HG02610 (cell line): Measurements from ENCODE around the gene C1QTNF1.

ENCODE experiments used
- ATAC-seq: cut with Tn5 transposase; IDR thresholded peaks from one replicate; pipeline ENCODE4 v1.9.1; 2021; ENCODE audit warnings: mild to moderate bottlenecking, moderate library complexity; ENCODE audit not compliant: unreplicated experiment

Gene C1QTNF1

GRCh38 chr17:78992542-78993212, 31.3 kb upstream of the C1QTNF1 start:
- ATAC-seq: no peak

DNA sequence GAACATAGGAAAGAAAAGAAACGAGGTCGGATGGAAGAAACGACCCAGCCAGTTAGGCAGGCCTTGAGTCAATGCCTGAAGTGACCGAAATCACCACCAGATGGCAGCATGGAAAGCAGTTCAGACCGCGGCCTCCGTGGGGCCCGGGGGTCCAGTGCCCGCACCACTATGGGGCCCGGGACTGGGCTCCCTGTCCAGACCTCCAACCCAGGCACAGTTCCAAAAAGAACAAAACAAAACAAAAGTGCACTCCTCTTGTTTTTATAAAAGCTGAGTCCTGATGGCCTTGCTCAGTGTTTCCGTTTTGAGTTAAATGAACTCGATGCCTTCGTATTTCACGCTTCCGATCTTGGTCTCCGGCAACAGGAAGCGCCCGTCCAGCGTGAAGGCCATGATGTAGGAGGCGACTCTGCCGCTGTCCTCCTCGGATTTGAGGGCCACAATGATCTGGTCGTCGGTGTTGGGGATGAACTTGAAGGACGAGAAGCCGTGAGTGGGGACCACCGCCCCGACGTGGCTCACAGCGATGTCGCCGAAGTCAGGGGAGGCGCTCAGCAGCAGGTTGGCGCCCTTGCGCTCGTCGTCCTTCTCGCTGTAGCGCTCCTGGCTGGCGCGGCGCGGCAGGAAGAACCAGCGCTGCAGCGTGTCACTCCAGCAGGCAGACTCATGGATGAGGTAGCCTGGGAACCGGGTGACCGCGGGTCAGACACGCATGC, 30.6 kb upstream of the C1QTNF1 start:
- no peak for ATAC-seq

GRCh38 chr17:78993981-78994671, 29.8 kb upstream of the C1QTNF1 start:
- ATAC-seq: no peak

DNA sequence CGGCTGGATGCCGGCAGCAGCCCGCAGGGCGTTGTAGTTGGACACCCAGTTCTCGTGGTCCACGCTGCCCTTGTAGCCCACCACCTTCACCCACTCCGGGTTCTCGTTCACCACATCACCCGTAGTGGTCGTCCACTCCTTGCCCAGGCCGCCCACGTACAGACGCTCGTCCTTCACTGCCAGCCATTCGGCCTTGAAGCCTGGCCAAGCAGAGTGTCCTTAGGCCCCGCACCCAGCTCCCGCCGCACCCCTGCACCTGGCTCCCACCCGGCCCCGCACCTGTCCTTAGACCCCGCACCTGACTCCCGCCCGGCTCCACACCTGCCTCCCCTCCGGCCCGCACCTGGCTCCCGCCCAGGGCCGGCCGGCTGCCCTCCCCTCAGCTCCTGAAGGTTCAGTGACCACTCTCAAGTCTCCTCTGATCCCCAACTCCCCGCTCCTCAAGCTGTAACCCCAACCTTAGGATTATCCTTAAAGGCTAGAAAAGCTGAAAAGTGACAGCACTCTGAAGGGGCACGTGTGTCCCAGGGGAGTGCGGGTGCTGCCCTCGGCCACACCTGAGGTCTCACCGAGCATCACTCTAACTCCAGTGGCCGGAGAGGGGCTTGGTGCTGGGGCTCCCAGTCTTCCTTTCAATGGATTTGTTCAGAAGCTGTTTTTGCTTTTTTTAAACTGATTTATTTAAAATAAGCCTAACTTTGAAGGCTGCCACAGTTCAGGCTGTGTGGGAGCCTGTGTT, 28.8 kb upstream of the C1QTNF1 start:
- no peak for ATAC-seq

DNA sequence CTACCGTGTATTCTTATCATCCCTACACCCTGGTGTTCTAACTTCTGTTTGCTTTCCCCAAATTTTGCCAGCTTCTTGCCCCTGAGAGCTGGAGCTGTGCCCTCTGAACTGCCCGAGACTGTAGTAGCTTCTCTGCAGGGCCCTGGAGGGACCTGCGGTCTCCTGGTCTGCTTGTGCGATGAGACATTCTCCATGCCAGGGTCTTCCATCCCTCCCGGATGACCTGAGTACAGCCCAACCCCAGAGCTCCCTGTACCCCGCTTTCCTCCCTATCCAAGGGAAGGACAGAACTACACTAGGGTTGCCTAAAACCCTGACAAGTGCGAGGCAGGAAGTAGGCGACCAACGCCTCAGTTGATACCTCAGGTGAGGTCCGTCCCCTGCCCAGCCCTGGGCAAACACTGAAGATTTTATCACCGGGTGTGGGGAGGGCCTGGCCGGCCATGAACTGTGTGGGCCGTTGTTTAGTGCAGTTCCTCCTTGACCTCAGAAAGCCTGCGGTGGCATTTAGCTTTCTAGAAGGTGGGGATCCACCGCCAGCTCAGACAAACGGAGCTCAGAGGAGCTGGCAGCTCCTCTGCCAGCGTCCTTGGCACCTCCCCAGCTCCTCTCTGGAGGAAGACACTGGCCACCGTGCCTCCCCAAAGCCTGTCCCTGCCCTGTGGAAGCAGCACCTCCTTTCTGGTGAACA, 28.1 kb upstream of the C1QTNF1 start:
- no peak for ATAC-seq

DNA sequence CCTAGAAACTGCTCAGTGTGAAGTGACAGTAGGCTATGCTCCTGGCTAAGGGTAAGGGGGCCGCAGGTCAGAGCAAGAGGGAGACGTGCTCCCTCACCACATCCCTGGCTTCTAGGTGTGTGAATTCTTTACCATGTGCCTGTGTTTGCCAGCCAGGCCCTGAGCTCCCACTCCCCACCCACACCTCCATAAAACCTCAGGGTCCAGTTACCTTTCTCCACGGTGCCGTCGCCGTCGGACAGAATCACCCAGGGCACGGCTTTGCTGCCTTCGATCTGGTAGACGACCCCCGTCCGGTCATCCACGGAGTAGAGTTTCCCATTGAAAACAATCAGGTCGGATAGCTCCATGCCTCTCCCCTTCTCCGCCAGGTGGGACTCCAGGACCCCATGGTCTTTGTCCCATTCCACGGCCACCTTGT, 27.2 kb upstream of the C1QTNF1 start:
- no peak for ATAC-seq

GRCh38 chr17:78997231-78997741, 26.7 kb upstream of the C1QTNF1 start:
- ATAC-seq: no peak

DNA sequence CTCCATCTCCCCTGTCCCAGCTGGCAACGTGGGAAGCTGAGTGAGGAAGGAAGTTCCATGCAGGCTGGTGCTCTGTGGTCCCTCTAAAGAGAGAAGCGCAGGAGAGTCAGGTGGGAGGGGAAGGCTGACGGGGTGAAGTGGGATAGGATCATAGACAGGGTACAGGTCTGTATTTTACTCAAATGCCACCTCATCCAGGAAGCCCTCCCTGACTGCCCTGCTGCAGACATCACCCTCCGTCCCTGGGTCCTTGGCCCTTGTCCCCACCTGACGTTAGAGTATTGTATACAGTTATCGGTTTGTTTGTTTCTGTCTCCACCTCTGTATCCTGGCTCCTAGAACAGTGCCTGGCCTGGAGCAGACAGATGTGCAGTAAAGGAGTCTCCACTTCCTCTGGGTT, 26.1 kb upstream of the C1QTNF1 start:
- ATAC-seq: no peak

GRCh38 chr17:78998311-78999055, 25.5 kb upstream of the C1QTNF1 start:
- ATAC-seq: no peak

DNA sequence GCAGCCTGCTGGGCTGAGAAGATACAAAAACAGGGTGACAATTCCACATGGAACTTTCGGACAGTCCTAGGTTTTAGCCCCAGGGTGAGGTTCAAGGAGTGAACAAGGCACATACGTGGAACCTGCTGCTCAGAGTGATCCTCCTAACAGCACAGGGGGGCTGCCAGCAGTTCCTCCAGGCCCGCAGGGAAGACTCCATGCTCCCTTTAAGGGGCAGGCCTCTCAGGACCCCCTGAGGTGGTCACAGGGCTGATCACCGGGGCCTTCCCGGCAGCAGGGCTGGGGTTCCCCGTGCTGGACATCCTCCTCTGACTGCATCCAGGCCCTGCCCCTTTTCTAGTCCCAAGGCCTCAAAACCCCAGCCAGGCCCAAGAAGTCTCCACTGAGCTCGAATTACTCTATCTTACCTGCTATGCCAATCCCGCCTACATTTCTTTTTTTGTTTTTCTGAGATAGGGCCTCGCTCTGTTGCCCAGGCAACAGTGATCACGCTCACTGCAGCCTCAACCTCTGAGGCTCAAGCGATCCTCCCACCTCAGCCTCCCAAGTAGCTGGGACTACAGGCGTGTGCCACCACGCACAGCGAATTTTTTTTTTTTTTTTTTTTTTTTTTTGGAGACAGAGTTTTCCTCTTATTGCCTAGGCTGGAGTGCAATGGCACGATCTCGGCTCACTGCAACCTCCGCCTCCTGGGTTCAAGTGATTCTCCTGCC, 24.8 kb upstream of the C1QTNF1 start:
- no peak for ATAC-seq

- ATAC-seq: no peak
Measured at GRCh38 chr17:78999947-79000395, 24.0 kb upstream of the C1QTNF1 start.

DNA sequence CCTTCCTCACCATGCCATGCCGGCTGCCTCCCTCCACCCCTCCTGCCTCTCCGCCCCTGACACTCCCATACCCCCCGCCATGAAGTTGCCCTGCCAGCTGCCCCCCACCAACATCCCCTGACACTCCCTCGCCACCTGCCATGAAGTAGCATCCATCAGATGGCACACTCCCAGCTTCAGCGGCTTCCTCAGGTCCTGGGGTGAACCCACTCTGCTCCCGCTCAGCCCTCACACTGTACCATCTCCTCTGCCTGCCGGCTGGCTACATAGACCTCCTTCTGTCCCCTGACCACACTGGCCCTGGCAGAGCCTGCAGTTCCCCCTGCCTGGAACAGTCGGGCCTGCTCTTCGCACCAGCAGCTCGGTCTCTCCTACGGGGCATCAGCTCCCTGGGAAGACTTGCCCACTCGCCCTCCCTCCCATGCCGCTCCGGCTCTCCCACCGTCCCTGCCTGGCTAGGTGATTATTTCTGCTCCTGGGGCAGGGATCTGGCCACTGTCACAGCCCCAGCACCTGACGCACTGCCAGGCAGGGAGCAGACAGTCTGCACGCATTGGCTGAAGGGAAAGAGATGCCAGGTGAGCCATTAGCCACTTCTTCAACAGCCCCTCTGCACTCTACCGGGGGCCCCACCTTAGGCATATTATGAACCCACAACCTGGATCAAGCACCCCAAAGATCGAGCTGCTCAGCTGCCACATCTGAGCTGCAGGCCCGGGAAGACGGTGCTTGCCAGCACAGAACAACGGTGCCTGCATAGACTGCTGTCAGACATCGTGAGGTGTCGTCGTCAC, 23.4 kb upstream of the C1QTNF1 start:
- ATAC-seq: no peak

GRCh38 chr17:79001190-79002020, 22.6 kb upstream of the C1QTNF1 start:
- ATAC-seq: no peak

DNA sequence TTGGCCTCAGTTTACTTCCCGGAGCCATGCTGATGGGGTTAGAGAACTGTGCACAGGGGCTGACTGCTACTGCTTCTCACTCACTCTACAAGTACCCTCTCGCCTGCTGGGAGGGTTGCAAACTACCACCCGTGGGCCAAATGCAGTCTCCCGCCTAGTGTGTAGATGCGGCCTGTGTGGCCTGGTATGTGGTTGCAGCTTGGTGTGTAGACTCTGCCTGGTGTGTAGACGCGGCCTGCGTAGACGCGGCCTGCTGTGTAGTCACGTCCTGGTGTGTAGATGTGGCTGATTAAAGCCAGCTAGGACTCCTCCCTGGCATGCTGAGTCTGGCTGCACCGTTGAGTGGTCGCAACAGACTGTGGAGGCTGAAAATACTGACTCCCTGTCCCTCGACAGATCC, 21.7 kb upstream of the C1QTNF1 start:
- no peak for ATAC-seq

DNA sequence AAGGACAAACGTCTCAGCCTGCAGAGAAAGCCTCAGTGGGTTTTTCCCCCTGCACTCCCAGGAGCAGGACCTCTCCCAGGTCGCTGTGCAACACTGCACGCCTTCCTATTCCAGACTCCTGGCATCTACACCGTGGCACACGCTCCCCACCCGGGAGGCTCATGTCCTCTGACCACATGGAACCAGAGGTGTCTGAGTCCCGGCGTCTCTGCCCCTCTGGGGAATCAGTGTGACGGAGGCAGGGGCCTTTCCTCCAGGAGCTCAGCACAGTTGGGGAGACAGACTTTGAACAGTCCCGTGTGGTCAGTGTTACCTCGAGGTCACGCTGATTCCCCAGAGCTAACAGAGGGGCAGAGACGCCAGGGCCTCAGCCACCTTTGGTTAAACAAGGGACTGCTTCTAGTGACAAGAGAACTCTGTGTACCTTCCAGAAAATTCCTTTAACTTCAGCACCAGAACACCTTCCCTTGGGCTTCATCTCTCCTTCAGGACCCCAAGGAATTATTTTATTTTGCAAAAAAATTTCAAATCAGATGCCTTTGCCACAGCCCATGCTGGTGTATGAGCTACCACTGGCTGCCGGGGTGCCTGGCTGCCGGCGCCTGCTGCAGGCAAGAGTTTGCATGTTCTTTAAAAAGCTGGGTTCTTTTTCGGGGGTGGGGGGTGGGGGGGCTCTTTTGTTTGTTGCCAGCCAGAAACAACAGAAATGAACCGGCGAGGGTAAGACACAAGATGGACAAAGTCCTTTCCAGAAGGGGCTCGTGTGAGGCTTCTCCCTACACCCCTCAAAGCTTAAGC, 21.0 kb upstream of the C1QTNF1 start:
- no peak for ATAC-seq

DNA sequence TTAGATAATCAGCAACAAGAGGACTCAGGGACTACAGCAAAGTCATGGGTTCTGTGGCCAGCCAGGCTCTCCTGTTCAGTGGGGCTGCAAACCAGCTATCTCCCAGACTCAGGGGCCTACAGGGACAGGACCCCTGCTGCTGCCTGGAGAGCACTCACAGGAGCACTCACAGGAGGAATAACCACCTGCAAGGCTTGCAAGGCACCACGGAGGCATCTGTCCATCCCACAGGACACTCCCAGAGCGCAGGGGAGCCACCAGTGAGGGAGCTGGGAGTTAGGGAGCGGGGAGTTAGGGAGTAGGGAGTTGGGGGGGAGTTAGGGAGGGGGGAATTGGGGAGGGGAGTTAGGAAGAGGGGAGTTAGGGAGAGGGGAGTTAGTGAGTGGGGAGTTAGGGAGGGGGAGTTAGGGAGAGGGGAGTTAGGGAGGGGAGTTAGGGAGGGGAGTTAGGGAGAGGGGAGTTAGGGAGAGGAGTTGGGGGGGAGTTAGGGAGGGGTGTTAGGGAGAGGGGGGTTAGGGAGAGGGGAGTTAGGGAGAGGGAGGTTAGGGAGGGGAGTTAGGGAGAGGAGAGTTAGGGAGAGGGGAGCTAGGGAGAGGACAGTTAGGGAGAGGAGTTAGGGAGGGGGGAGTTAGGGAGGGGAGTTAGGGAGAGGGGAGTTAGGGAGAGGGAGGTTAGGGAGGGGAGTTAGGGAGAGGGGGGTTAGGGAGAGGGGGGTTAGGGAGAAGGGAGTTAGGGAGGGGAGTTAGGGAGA, 20.1 kb upstream of the C1QTNF1 start:
- ATAC-seq: no peak
